ENCODE measurements around the gene LEMD2. TPM values are rescaled to one million over a fixed set of nuclear protein-coding genes. Genes with fewer than 3 reads are reported as not detected.

Gene LEMD2
- total RNA-seq, 1 experiment from 2014 or later, result 78.7 TPM

- DNase-seq (ENCODE audit: low read depth in 1 of 2, low spot score in 2 of 2), result no peak
- H3K27me3 ChIP-seq (replicated peaks), result 0 out of 2 replicates have a peak, but pooled peaks cover 3% of the 10 kb centered on the region
- H3K4me3 ChIP-seq, result no peak overlapping the region
- no peaks in the 10 kb centered on the region for H3K36me3 ChIP-seq
- no peak overlapping the region for H3K27ac ChIP-seq
- no peaks in the 10 kb centered on the region for H3K4me1 ChIP-seq (replicated peaks)
- H3K9me3 ChIP-seq (replicated peaks), result no peaks in the 10 kb centered on the region
These were observed 24.4 kb upstream of the LEMD2 start for GRCh38 chr6:33813246-33813904.

- peak; percentile 31 to 57 for DNase-seq (ENCODE audit: low read depth in 1 of 2, low spot score in 2 of 2)
- 0 out of 2 replicates have a peak, but pooled peaks cover 7% of the 10 kb centered on the region for H3K27me3 ChIP-seq (replicated peaks)
- H3K27ac ChIP-seq, result no peak overlapping the region
- H3K4me1 ChIP-seq (replicated peaks), result no peaks in the 10 kb centered on the region
- no peaks in the 10 kb centered on the region for H3K9me3 ChIP-seq (replicated peaks)
- no peaks in the 10 kb centered on the region for H3K36me3 ChIP-seq
- no peak overlapping the region for H3K4me3 ChIP-seq
These were observed 23.7 kb upstream of the LEMD2 start for GRCh38 chr6:33812669-33813068.

- Histone ChIP-seq H3K27me3 (replicated peaks) (peaks cover 13% of the 10 kb centered on the region; the same call in 1 of the 2 replicates), H3K27ac (no peak overlapping the region), H3K4me1 (replicated peaks) (no peaks in the 10 kb centered on the region), H3K9me3 (replicated peaks) (no peaks in the 10 kb centered on the region), H3K36me3 (no peaks in the 10 kb centered on the region), H3K4me3 (no peak overlapping the region)
- DNase-seq (ENCODE audit: low read depth in 1 of 2, low spot score in 2 of 2), result no peak
These were observed 20.7 kb upstream of the LEMD2 start for GRCh38 chr6:33809594-33809993.

GRCh38 chr6:33808641-33809180 lies 19.8 kb upstream of the LEMD2 start:
- no peaks in the 10 kb centered on the region for H3K9me3 ChIP-seq (replicated peaks)
- H3K4me3 ChIP-seq, result no peak overlapping the region
- H3K27me3 ChIP-seq (replicated peaks), result peaks cover 13% of the 10 kb centered on the region; the same call in 1 of the 2 replicates
- H3K27ac ChIP-seq, result no peak overlapping the region
- DNase-seq (ENCODE audit: low read depth in 1 of 2, low spot score in 2 of 2), result no peak
- H3K4me1 ChIP-seq (replicated peaks), result no peaks in the 10 kb centered on the region
- H3K36me3 ChIP-seq, result no peaks in the 10 kb centered on the region

DNA sequence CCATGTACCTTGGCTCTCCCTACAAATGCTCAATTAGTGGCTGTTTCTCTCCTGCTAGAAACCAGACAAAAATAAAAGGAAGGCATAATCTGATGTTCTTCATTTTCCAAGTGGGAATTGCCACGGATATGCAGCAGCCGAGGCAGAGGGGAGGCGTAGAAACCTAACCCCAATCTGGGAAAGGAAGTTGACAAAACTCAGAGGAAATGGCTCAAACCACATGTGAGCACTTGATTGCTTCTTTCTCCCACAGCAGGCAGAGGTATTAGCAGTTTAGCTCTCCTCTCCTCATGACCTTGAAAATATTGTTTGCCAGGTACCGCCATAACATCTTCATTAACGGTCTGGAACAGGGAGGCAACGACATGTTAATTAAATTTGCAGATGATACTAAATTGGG lies 18.7 kb upstream of the LEMD2 start:
- Histone ChIP-seq H3K9me3 (replicated peaks) (no peaks in the 10 kb centered on the region), H3K27me3 (replicated peaks) (peaks cover 13% of the 10 kb centered on the region; the same call in 1 of the 2 replicates), H3K27ac (no peak overlapping the region), H3K4me1 (replicated peaks) (no peaks in the 10 kb centered on the region), H3K36me3 (no peaks in the 10 kb centered on the region), H3K4me3 (no peak overlapping the region)
- no peak for DNase-seq (ENCODE audit: low read depth in 1 of 2, low spot score in 2 of 2)

DNA sequence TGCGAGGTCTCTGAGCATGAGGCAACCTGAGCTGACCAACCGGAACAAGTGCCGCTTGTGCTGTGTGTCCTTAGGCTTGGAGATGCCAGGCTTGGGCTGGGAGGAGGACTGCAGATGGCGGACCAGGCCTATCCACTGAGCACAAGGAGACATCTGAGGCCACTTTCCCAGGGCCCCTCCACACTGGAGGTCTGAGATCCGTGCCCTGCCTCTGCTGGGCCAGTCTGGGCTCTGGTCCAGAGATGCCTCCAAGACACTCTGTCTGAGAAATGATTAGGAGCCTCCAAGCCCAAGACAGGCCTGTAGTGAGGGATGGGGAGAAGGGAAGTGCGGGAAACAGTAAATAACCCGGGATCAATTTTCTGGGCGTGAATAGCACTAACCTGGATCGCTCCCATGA lies 17.9 kb upstream of the LEMD2 start:
- no peak for DNase-seq (ENCODE audit: low read depth in 1 of 2, low spot score in 2 of 2)
- Histone ChIP-seq H3K36me3 (no peaks in the 10 kb centered on the region), H3K27me3 (replicated peaks) (peaks cover 12% of the 10 kb centered on the region; the same call in 1 of the 2 replicates)

DNA sequence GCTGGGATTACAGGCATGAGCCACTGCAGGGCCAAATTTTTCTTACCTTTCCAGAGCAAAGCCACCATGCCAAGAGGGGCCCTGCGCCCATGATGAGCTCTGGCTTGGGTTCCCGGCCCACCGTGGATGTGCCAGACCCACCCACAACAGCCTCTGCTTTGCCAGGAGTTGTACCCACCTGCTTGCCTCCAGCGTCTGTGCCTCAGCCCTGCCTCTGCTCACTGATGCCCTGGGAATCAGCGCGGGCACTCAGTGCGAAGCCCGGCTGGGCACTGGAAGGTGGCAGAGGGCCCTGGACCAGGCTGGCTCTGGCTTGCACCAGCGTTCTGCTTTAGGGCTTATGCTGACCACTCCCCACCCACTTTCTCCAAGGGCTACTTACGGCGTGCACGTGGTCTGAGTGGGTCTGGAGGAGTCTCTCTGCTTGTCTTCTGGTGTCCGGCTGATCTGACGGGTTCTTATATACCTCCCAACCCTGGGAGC lies 14.7 kb upstream of the LEMD2 start, which contains the start of gene MLN:
Gene MLN (minus strand): TSS at position 433 of the 483 bp plus-strand sequence. CDS start 2,840 bp downstream, outside the sequence.
- peaks cover 10% of the 10 kb centered on the region; the same call in 1 of the 2 replicates for H3K27me3 ChIP-seq (replicated peaks)
- no peaks in the 10 kb centered on the region for H3K9me3 ChIP-seq (replicated peaks)
- H3K4me1 ChIP-seq (replicated peaks), result no peaks in the 10 kb centered on the region
- DNase-seq (ENCODE audit: low read depth in 1 of 2, low spot score in 2 of 2), result no peak
- no peak within 1 kb of the TSS for H3K27ac ChIP-seq
- H3K4me3 ChIP-seq, result no peak within 1 kb of the TSS
- no peaks in the 10 kb centered on the region for H3K36me3 ChIP-seq

More for the DNA sequence above, 17.9 kb upstream of the LEMD2 start:
- no peaks in the 10 kb centered on the region for H3K9me3 ChIP-seq (replicated peaks)
- H3K27ac ChIP-seq, result no peak overlapping the region
- H3K4me1 ChIP-seq (replicated peaks), result no peaks in the 10 kb centered on the region
- H3K4me3 ChIP-seq, result no peak overlapping the region

GRCh38 chr6:33802186-33802958 lies 13.4 kb upstream of the LEMD2 start:
- no peak overlapping the region for H3K4me3 ChIP-seq
- no peak for DNase-seq (ENCODE audit: low read depth in 1 of 2, low spot score in 2 of 2)
- no peaks in the 10 kb centered on the region for H3K36me3 ChIP-seq
- peaks cover 3% of the 10 kb centered on the region; the same call in 1 of the 2 replicates for H3K27me3 ChIP-seq (replicated peaks)
- no peaks in the 10 kb centered on the region for H3K9me3 ChIP-seq (replicated peaks)
- no peaks in the 10 kb centered on the region for H3K4me1 ChIP-seq (replicated peaks)
- H3K27ac ChIP-seq, result no peak overlapping the region

GRCh38 chr6:33801611-33802010 lies 12.7 kb upstream of the LEMD2 start:
- no peak for DNase-seq (ENCODE audit: low read depth in 1 of 2, low spot score in 2 of 2)
- H3K4me3 ChIP-seq, result no peak overlapping the region
- H3K27ac ChIP-seq, result no peak overlapping the region
- no peaks in the 10 kb centered on the region for H3K9me3 ChIP-seq (replicated peaks)
- no peaks in the 10 kb centered on the region for H3K36me3 ChIP-seq
- no peaks in the 10 kb centered on the region for H3K4me1 ChIP-seq (replicated peaks)
- H3K27me3 ChIP-seq (replicated peaks), result peaks cover 3% of the 10 kb centered on the region; the same call in 1 of the 2 replicates

- H3K4me1 ChIP-seq (replicated peaks), result no peaks in the 10 kb centered on the region
- no peak for DNase-seq (ENCODE audit: low read depth in 1 of 2, low spot score in 2 of 2)
- no peaks in the 10 kb centered on the region for H3K27me3 ChIP-seq (replicated peaks)
- H3K4me3 ChIP-seq, result no peak overlapping the region
- H3K9me3 ChIP-seq (replicated peaks), result no peaks in the 10 kb centered on the region
- H3K27ac ChIP-seq, result no peak overlapping the region
- H3K36me3 ChIP-seq, result no peaks in the 10 kb centered on the region
These were observed 11.5 kb upstream of the LEMD2 start for GRCh38 chr6:33800248-33800969.

- Histone ChIP-seq H3K36me3 (no peaks in the 10 kb centered on the region), H3K9me3 (replicated peaks) (no peaks in the 10 kb centered on the region), H3K27me3 (replicated peaks) (no peaks in the 10 kb centered on the region), H3K27ac (no peak overlapping the region), H3K4me1 (replicated peaks) (peaks cover 4% of the 10 kb centered on the region; the same call in 1 of the 2 replicates), H3K4me3 (no peak overlapping the region)
- no peak for DNase-seq (ENCODE audit: low read depth in 1 of 2, low spot score in 2 of 2)
These were observed 10.7 kb upstream of the LEMD2 start for GRCh38 chr6:33799454-33800113.

GRCh38 chr6:33798343-33798848 lies 9.5 kb upstream of the LEMD2 start:
- H3K4me3 ChIP-seq, result no peak overlapping the region
- H3K36me3 ChIP-seq, result no peaks in the 10 kb centered on the region
- DNase-seq (ENCODE audit: low read depth in 1 of 2, low spot score in 2 of 2), result no peak
- H3K27me3 ChIP-seq (replicated peaks), result no peaks in the 10 kb centered on the region
- H3K9me3 ChIP-seq (replicated peaks), result no peaks in the 10 kb centered on the region
- peaks cover 4% of the 10 kb centered on the region; the same call in 1 of the 2 replicates for H3K4me1 ChIP-seq (replicated peaks)
- no peak overlapping the region for H3K27ac ChIP-seq
